ENCODE results near the gene INSIG1. TPM values are rescaled to one million over a fixed set of nuclear protein-coding genes. Genes with fewer than 3 reads are reported as not detected.

The INSIG1 gene
- total RNA-seq, 1 donor from 2014 or later: 90.7 TPM

GRCh38 chr7:155270861-155271260, 26.8 kb upstream of the INSIG1 start:
- Histone ChIP-seq H3K9me3 (no peaks in the 10 kb centered on the region), H3K4me3 (no peak overlapping the region), H3K27ac (no peak overlapping the region), H3K36me3 (no peaks in the 10 kb centered on the region), H3K27me3 (peaks cover 2% of the 10 kb centered on the region), H3K4me1 (no peaks in the 10 kb centered on the region)
- no peak for TF ChIP-seq CTCF (IDR thresholded peaks at IDR 0.05)
- no peak for DNase-seq
- no peak for ATAC-seq
- intact Hi-C loops (cut with DNase I): no loop called here

- intact Hi-C loops (cut with DNase I): no loop called here
- no peaks in the 10 kb centered on the region for H3K4me1 ChIP-seq
- no peak overlapping the region for H3K27ac ChIP-seq
- TF ChIP-seq CTCF (IDR thresholded peaks at IDR 0.05): no peak
- H3K9me3 ChIP-seq: no peaks in the 10 kb centered on the region
- ATAC-seq: no peak
- no peak overlapping the region for H3K4me3 ChIP-seq
- no peak for DNase-seq
- H3K27me3 ChIP-seq: peaks cover 4% of the 10 kb centered on the region
- H3K36me3 ChIP-seq: no peaks in the 10 kb centered on the region
These were observed 22.9 kb upstream of the INSIG1 start for GRCh38 chr7:155274633-155275355.

- peak; percentile 30 for DNase-seq
- H3K27ac ChIP-seq: no peak overlapping the region
- intact Hi-C loops (cut with DNase I): no loop called here
- H3K36me3 ChIP-seq: no peaks in the 10 kb centered on the region
- ATAC-seq: no peak
- no peak for TF ChIP-seq CTCF (IDR thresholded peaks at IDR 0.05)
- H3K27me3 ChIP-seq: peaks cover 4% of the 10 kb centered on the region
- no peak overlapping the region for H3K4me3 ChIP-seq
- H3K9me3 ChIP-seq: no peaks in the 10 kb centered on the region
- H3K4me1 ChIP-seq: no peaks in the 10 kb centered on the region
These were observed 21.5 kb upstream of the INSIG1 start for GRCh38 chr7:155276042-155276799.

- DNase-seq (peak; percentile 45), ATAC-seq (no peak)
- Histone ChIP-seq H3K27me3 (peaks cover 8% of the 10 kb centered on the region), H3K27ac (no peak overlapping the region), H3K36me3 (no peaks in the 10 kb centered on the region), H3K9me3 (no peaks in the 10 kb centered on the region), H3K4me3 (no peak overlapping the region), H3K4me1 (no peaks in the 10 kb centered on the region)
- TF ChIP-seq CTCF (IDR thresholded peaks at IDR 0.05): no peak
- intact Hi-C loops (cut with DNase I): no loop called here
These were observed 20.8 kb upstream of the INSIG1 start for GRCh38 chr7:155276800-155277375.

- Histone ChIP-seq H3K4me1 (no peaks in the 10 kb centered on the region), H3K4me3 (no peak overlapping the region), H3K36me3 (no peaks in the 10 kb centered on the region), H3K27me3 (peaks cover 8% of the 10 kb centered on the region), H3K9me3 (no peaks in the 10 kb centered on the region), H3K27ac (no peak overlapping the region)
- no peak for TF ChIP-seq CTCF (IDR thresholded peaks at IDR 0.05)
- intact Hi-C loops (cut with DNase I): no loop called here
- DNase-seq (no peak), ATAC-seq (no peak)
These were observed 20.2 kb upstream of the INSIG1 start for GRCh38 chr7:155277385-155277994.

Measured in upper lobe of right lung (tissue), 1 donor.